CD4-positive, alpha-beta T cell treated with Interleukin-1 beta for 1 hour (primary cell): ENCODE data around the gene SIAH1.
A peak's percentile ranks its signal among the peaks of the same experiment; 100 is the strongest.
"Not testable (repeated sequence)": the region's sequence is repeated elsewhere in the genome, so short reads cannot be mapped to it uniquely, and the experiment has no call there.

Experiments used
- DNase-seq, 2 donors: peaks; one replicate each; pipeline ENCODE4 v3.0.0-alpha.2; 2020 to 2022

The SIAH1 gene

GRCh38 chr16:48365601-48366164, 19.5 kb downstream of the SIAH1 start:
- DNase-seq: peak; percentile 79

- DNase-seq: no peak
These were observed 20.1 kb downstream of the SIAH1 start for GRCh38 chr16:48365025-48365600.

DNA sequence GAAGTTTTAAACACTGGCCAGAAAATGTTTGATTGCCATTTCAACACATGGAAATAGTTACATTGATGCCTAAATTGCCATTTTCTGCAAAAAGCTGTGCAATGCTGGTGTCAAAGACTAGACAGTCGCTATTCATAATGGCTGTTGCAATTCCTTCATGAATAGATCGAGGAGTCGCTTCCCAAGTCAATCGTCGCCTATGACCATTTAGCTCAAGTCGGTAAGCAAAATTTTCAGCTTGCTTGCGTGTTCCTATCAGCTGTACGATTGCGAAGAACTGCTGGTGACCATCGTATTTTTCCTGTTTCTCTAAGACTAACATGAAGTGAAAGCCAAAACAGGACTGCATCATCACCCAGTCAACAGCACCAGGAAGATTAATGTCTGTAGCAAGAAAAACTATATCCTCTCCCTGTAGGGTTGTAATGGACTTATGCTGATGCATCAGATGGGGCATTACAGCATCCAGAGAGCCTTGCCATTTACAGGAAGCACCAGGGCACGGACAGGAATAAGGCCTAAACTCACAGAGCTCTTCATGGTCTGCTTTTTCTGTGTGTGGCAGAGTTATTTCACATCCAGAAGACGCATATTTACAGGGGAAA, 23.6 kb downstream of the SIAH1 start:
- DNase-seq: no peak

DNA sequence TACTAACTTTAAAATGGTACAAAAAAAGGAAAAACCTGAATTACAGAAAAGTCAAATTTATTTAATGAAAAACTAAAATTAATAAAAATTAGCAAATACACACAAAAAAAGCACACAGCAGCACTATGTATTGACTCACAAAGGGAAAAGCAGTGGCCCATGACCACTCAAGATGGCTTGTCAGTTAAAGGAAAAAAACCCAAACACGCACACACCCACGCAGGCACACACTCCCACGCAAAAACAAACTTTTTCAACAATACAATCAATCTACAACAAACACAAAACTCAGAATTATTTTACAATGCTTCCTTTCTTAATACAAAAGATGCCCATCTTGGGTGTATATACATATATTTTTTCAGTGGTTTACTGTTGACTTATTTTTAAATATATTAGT, 24.2 kb downstream of the SIAH1 start:
- DNase-seq: no peak

DNA sequence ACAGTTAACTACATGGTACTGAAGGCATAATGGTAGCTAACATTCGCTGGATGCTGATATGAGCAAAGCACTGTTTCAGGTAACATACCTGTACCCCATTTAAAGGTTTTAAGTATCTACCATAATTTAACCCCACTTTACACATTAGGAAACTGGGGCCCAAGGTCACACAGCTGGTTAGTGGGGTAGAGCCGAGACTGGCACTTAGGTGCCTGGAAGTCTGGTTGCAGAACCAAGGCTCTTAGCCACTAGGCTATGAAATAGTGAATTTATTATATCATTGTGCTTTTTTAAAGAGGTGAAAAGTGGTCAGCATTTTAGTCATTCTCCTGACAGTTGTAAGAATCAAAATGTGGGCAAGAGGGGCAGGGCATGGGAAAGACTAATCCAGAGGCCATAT, 25.2 kb downstream of the SIAH1 start:
- DNase-seq: no peak

DNA sequence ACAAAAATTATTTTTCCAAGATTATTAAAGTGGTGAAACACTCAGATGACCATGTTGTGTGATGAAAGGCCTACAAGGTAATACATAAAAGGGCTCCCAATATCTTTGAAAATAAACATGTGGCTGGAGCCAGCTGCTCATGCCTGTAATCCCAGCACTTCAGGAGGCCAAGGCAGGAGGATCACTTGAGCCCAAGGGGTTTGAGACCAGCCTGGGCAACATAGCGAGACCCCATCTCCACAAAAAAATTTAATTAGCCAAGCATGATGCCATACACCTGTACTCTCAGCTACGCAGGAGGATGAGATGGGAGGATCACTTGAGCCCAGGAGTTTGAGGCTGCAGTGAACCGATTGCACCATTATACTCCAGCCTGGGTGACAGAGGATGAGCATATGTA, 26.8 kb downstream of the SIAH1 start:
- DNase-seq: no peak

DNA sequence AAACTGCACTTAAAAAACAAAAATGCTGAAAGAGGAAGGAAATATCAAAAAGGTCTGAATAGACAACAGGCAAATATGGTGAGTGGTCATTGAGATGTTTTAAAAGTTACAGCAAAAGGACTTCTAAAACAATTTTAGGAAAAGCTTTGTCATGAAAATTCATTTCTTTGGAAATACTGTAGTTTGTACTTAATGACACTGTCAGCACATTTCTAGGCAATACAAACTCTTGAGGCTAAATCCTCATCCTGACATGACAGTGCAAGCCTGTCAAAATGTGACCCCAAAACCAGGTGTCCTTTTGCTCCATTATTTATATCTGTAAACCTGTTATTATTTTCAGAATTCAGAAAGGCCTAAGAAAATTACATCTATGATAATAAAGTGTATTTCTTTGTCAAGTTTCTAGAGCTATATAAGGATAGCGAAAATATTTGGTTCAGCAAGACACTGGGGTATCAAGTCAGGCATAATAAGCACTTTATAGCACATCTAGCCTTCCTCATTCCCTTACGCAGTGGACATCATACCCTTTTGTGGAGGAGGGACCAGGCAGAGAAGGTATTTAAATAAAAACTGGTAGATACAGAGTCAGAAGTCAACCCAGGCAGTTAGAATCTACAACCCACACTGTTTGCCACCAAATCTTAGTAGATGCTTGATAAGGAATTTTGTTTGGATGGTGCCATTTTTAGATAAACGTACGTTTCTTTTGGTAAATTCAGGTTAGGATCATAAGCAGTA, 28.4 kb downstream of the SIAH1 start:
- DNase-seq: no peak

GRCh38 chr16:48354877-48355855, 30.0 kb downstream of the SIAH1 start:
- DNase-seq: no peak

- not testable (repeated sequence) for DNase-seq
These were observed 30.8 kb downstream of the SIAH1 start for GRCh38 chr16:48354385-48354784.

DNA sequence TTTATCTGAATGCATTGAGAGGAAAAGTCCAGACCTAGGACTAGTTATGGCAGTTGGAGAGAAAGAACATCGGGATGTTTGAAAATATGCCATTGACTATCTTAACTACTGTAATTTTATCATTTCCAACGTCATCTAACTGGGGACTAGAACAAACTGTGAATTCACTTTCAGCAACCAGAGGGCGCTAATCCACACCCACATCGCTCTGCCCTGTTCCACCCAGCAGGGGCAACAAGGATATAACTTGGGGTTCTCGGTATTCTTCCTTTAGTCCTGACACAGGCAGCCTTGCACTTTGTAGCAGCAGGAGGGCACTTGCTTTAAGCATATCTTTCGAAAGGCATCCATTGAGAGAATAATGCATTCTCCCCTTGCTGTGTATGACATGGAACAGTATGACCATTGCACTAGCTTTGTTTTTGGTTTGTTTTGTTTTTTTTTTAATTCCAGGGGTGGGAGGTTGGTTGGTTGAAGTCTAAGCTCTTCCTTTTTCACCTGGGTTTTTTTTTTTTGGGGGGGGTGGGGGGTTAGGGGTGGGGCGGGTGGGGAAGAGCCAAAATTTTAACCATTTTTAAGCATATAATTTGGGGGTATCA, 31.5 kb downstream of the SIAH1 start:
- DNase-seq: peak; percentile 76 to 79

GRCh38 chr16:48352648-48353390, 32.4 kb downstream of the SIAH1 start:
- DNase-seq: no peak

GRCh38 chr16:48350736-48351135, 34.5 kb downstream of the SIAH1 start:
- DNase-seq: no peak

DNA sequence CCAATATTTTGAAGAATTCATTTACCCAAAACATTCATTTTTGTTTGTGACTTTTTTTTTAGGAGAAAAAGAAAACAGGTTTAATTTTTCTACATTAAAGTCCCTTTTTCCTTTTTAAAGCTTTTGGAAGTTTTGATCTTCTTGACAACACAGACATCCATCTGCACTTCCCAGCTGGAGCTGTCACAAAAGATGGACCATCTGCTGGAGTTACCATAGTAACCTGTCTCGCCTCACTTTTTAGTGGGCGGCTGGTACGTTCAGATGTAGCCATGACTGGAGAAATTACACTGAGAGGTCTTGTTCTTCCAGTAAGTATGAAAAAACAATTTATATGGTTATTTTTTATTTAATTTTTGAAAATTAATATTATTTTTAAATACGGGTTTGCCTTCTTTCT, 37.2 kb downstream of the SIAH1 start:
- no peak for DNase-seq

GRCh38 chr16:48347191-48347865, 37.9 kb downstream of the SIAH1 start:
- peak in 1 of 2 donors; percentile 14 for DNase-seq

DNA sequence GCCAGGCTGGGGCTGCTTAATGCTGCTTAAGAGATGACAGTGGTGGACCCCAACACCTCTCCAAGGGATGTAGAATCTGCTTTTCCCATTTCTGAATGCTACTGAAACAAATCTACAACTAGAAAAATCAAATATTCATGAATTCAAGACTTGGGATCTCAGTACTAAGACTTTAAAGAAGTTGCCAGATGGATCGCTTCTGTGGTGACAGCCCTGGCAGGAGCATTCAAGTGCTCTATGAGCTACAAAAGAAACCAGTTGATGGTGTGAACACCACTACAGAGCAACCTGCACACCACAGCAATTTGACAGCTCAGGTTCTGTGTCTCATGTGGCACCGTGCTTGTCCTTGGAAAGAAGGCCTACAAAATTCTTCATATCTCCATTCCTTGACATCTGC, 42.6 kb downstream of the SIAH1 start:
- no peak for DNase-seq

GRCh38 chr16:48340054-48340453, 45.2 kb downstream of the SIAH1 start:
- no peak for DNase-seq

GRCh38 chr16:48335961-48336360, 49.3 kb downstream of the SIAH1 start:
- no peak for DNase-seq

DNA sequence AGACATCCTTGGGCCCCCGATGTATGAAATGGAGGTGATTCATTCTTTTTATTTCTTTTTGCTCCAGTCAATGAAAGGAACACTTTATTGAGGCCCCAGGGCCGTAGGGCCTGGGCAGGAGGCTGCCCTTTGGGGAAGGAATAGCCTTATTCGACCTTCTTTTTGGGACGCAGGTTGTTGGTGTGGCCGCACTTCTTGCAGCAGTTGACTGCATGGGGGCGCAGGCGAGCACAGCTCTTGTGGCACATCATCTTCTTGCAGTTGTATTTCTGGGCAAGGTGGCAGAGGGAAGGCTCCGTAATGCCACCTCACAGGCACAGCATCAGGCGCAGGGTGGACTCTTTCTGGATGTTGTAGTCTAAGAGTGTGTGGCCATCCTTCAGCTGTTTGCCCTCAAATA, 50.9 kb downstream of the SIAH1 start:
- no peak for DNase-seq

DNA sequence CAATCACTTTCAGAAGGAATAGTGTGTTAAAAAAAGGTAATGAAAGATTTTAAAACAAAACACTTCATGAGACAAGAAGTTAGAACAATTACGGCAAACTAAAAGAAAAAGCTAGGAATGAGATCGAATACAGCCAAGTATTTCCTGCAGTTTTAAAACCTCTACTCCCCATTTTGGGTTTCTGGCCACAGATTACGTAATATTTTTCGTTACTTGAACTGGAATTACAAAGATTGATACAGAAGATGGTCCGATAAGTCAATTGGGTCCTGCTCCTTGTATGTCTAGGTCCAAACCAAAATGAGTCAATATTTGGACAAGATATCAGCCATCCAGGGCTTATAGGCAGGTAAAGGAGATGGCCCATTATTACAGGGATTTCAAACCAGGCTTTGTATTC, 52.2 kb downstream of the SIAH1 start:
- DNase-seq: no peak

DNA sequence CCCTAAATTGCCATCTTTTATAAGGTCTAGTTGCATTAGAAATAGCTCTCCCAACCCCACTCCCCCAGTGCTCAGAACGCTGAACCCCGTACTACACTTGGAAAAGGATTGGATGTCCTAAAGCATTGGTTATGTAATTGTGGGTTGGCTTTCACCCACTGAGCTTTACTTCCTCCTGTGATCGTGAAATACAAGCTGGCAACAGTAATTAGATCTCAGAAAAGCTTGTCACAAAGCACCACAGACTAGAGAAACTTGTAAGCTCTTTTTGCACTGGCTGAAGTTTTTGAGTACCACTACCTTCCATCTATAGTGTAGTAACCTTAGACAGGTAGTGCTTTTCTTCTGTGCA, 54.4 kb downstream of the SIAH1 start:
- DNase-seq: no peak

DNA sequence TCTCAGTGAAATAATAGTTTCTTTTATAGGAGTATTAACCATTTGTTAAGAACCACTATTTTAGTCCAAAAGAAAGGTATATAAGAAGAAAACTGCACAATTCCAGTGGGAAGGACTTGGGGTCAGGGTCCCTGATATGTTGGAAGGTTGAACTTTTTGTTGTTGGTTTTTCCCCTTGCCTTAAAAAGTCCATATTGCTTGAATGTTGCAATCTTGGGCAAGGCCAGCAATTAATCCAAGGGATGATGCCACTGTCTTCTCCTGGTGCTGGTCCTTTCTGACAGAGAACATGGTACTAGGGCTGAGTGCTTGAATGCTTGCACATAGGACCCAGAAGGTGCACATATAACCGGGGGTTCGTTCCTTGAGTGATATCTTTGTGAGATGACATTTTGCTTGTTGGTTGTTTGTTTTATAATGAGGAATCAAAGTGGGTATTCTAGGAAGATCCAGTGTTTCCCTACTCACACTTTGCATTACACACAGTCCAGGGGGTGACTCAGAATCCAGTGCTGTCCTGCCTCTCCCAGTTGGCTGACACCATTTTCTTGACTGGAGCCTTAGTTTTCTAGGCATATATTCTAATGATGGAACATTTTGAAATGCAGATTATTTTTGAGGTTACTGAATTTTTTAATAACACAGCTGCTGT, 54.9 kb downstream of the SIAH1 start:
- no peak for DNase-seq
